ENCODE measurements around the gene COPE.
A peak's percentile ranks its signal among the peaks of the same experiment; 100 is the strongest.
"Not testable (repeated sequence)": the region's sequence is repeated elsewhere in the genome, so short reads cannot be mapped to it uniquely, and the experiment has no call there.

Gene COPE

DNA sequence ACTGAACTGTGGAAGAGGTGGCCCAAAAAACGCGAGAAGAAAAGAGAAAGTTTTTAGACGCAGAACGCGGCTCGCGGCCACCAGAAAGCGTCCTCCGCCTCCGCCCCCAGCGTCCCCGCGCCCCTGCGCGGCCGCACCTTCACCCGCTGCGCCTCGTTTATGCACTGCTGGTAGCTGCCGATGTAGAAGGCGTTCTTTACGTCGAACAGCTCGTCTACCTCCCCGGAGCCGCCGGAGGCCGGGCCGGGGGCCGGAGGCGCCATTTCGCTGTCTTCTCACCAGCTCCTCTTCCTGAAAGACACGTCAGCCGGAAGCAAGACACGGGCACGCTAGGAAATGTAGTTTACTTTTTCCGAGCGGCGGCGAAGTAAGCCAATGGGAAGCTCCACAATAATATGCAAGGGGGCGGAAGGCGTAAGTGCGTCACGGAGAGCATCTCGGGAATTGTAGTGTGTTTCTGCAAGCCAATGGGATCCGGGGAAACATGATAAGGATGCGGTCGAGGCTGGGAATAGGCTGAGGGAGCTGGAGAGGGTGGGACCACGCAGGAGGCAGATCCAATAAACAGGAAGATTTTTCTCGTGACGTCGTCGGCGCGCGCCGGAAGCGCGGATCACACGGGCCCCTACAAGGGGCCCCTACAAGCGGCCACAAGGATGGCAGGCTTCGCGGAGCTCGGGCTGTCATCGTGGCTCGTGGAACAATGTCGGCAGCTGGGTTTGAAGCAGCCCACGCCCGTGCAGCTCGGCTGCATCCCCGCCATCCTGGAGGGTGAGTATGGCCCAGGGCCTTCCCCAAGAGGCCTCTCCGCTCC lies at the start of gene COPE, which contains the start of gene DDX49:
Gene COPE, minus strand, starts transcription at position 302 of the 814 bp plus-strand sequence. Its CDS starts 39 bp downstream, at position 263.
Gene DDX49, plus strand, starts transcription at position 630 of the 814 bp plus-strand sequence. Its CDS starts 27 bp downstream, at position 657.
- DNase-seq: peak; percentile 99

DNA sequence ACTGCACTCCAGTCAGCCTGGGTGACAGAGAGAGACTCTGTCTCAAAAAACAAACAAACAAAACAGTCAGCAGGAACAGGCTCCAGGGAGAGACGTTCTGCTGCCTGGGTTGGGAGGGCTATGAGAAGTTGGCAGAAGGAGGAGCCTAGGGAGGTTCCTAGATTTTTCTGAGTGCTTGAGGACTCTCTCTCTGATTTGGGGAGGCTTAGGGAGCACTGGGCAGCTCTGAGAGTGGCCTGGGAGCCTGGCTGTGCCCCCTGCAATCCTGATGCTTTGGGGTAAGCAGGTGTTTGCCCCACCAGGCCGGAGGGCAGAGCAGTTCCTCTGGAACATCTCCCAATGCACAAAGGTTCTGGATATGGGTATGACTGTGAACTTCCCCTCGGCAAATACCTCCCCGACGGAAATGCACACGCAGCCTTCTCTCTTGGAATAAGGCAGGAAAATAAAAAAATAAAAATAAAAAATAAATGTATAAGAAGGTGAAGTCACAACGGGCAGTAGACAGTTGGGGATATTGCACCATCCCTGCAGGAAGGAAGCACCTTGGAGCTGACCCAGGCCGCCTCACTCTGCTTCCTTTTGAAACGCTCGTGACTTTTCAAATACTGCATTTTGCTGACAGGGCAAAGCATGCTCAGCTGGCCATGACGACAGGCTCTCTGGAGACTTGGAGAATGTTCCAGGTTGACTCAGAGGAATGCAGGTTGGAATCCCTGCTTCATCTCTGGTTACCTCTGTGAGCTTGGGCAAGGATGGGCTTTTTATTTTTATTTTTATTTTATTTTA lies 48.4 kb upstream of the COPE start:
- no peak for DNase-seq

DNA sequence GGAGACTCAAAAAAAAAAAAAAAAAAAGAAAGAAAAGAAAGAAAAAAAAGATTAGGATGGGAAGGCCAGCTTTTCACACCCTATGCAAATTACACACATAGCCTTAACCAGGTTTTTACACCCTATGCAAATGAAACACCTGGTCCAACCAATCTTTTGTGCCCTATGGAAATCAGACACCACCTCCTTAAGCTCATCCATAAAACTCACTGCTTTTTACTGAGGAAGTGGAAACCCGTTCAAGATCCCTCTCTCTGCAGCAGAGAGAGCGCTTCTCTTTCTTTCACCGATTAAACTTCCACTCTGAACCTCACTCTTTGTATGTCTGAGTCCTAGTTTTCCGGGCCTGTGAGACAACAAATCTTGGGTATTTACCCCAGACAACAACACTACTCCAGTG lies 47.1 kb upstream of the COPE start:
- DNase-seq: no peak

DNA sequence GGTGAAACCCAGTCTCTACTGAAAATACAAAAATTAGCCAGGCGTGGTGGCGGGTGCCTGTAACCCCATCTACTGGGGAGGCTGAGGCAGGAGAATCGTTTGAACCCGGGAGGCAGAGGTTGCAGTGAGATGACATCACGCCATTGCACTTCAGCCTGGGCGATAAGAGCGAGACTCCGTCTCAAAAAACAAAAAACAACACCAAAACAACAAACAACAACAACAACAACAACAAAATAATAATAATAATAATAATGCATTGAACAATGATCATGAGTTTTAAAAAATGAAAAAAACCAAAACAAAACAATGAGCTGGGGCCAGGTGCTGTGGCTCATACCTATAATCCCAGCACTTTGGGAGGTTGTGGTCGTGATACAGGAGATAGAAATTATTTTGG lies 44.9 kb upstream of the COPE start:
- no peak for DNase-seq

DNA sequence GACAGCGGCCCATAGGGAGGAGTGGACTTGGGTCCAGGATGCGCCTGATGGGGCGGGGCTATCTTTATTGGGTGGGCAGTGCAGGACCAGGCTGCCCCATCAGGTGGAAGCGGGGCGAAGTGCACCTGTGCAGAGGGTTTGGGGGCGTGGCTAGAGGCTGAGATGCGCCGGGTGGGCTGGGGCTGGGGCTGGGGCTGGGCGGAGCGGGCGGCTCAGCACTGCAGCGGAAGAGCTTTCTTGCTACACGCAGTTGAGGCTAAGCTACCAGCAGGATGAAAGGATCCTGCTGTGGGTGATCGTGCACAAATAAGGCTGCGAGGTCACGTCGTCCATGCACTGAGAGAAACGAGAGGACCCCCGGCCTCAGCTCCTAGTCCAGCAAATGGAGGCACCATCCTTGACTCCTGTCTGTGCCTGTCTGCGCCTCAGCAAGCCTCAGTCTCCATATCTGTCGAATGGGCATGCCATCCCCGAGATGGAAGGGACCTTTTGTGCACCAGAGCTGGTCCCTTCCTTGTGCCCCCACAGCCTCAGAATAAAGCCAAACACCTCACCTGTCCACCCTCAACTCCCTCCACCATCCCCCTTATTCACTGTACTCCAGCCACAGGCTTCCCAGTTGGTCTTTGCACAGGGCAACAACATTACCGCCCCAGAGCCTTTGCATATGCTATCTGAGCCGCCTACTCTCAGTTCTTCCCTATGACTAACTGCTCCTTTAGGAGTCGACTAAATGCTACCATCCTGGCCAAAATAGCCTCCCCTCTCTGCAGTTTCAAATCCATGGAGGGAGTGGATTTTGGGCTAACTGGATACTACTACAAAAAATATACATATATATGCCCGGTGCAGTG lies 42.8 kb upstream of the COPE start:
- DNase-seq: peak; percentile 69

DNA sequence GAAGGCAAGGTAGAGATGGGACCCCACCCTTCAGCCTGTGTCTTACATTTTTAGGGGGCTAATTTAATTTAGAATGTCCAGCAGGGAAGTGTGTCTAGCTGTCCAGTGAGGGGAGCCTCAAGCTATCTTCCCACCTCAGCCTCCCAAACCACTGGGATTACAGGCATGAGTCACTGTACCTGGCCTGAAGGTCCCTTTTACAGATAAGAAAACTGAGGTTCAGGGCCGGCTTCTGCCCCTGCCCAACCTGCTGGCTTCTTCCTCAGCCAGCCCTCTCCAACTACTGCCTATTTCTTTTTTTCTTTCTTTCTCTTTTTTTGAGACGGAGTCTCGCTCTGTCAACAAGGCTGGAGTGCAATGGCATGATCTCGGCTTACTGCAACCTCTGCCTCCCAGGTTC lies 41.2 kb upstream of the COPE start:
- no peak for DNase-seq

DNA sequence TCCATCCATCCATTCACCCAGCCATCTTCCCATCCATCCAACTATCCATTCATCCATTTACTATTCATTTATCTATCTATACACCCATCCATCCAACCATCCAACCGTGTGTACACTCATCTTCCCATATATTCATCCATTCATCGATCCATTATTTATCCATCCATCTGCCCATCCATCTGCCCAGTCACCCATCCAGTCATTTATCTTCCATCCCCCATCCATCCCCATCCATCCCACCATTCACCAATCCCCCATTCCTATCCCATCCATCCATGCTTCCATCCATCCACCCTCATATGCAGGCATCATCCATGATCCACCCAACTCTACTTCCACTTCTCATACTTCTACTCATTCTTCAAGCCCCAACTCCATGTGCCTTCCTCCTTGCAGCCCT lies 35.9 kb upstream of the COPE start:
- no peak for DNase-seq

DNA sequence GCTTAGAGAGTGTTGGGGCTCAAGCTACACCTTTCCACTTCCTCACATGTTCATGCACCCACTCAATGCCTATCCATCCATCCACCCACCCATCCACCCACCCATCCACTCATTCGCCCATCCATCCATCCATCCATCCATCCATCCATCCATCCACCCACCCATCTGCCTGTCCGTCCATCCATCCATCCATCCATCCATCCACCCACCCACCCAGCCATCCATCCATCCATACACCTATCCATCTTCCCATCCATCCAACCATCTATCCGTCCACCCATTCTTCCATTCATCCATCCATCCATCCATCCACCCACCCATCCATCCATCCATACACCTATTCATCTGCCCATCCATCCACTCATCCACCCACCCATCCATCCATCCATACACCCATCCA lies 34.9 kb upstream of the COPE start:
- DNase-seq: no peak

DNA sequence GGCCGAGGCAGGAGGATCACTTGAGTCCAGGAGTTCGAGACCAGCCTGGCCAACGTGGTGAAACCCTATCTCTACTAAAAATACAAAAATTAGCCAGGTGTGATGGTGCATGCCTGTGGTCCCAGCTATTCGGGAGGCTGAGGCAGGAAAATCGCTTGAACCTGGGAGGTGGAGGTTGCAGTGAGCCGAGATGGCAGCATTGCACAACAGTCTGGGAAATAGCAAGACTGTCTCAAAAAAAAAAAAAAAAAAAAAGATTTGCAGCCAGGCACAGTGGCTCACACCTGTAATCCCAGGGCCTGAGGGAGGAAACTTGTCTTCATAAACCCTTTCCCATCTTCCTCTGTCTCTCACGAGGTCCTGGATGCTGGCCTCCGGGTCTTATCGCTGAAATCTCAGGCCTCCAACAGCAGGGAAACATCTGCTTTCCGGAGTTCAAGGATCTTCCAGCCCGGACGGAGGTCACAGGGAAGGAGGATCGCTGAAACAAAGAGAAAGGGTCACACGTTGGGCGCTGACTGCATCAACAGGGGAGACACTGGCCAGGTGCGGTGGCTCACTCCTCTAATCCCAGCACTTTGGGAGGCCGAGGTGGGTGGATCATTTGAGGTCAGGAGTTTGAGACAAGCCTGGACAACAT lies 33.3 kb upstream of the COPE start:
- DNase-seq: not testable (repeated sequence)

DNA sequence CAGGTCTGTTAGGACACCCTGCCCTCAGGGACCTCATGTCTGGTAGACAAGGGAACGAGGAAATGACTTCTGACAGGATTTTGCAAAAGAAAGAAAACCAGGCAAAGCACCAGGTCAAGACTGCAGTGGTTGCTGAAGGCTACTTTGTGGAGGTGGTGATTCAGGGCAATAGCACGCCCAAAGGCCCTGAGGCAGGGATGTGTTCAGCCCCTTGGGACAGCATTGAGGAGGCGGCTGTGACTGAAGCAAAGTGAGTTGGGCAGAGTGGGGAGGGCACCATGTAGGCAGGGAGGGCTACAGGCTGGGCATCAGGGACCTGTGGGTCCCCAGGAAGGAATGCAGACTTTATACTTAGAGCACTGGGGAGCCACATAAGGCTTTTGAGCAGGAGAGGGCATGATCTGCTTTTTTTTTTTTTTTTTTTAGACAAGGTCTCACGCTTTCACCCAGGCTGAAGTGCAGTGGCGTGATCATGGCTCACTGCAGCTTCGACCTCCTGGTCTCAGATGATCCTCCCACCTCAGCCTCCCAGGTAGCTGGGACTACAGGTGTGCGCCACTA lies 32.6 kb upstream of the COPE start:
- peak; percentile 24 for DNase-seq

DNA sequence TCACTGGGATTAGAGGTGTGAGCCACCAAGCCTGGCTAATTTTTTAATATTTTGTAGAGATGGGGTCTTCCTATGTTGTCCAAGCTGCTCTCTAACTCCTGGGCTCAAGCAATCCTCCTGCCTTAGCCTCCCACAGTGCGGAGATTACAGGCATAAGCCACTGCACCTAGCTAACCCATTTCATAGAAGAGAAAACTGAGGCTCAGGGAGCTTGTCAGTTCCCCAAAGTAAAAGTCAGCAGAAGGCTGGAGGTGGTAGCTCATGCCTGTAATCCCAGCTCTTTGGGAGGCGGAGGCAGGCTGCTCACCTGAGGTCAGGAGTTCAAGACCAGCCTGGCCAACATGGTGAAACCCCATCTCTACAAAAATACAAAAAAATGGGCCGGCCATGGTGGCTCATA lies 30.7 kb upstream of the COPE start:
- DNase-seq: no peak

DNA sequence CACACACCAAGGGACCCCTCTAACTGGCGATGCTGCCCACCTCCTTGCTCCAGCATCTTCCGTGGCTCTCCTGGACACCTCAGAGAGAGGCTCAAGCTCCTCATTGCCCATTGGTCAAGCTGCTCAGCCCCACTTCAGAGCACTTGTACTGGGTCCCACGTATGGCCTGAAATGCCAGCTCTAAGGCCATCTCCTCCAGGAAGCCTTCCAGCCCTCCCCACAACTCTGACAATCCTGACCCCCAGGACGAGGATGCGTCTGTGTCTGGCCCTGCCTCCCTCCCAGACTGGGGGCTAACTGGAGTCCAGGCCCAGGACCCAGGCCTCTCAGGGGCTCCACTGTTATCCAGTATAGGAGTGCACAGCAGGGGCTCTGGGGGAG lies 29.8 kb upstream of the COPE start:
- DNase-seq: no peak

DNA sequence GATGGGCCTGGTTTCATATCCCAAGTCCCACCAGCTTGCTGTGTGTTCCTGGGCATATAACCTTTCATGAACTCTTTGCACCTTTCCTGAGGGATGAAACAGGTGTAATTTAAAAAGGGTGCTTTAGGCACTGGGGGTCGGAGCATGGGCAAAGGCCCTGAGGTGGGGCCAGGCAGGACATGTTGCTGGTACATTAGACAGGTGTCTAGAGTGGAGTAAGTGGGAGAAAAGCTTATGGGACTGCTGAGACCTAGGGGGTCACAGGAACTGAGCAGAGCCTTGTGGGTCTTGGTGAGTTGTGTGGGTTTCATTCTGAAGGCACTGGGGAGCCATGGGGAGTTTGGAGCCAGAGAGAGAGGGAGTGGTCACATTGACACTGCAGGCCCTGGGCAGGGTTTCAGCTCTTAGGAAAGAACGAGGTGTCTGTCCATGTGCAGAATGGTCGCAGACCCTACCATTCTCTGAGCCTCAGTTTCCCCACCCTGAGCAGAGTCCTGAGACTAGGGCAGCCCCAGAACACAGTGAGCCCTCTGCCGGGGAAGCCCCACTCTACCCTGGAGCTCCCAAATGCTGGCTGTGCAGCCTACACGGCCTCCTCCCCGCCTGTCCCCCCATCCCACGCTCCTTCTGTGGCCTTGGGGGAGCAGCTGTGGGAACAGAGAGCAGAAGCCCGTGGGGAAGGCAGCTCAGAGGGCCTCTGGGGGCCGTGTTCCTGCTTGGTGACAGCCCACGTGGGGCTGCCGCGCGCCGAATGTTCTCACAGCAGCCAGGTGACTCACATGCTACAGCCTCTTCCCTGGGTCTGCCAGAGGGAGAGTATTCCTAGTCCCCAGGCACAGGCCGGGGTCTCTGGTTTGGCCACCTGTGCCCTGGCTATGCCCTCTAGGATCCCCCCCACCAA lies 29.1 kb upstream of the COPE start:
- no peak for DNase-seq

DNA sequence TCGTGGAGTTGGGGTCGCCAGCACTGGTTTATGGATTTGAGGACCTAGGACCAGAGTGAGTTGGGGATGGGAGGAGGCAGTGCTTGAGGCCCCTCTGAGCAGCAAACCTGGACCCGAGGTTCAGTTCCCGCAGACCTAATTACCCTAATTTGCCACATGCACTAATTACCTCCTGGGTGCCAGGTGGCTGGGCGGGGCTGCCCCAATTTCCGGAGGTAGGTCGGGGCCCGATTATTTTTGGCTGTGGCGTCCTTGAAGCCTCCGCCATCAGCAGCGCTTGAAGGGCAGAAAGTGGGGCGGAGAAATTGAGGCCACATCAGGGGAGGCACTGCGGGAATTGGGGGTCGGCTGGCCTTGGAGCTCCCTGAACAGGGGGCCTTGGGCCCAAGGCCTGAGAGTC lies 27.7 kb upstream of the COPE start:
- no peak for DNase-seq

DNA sequence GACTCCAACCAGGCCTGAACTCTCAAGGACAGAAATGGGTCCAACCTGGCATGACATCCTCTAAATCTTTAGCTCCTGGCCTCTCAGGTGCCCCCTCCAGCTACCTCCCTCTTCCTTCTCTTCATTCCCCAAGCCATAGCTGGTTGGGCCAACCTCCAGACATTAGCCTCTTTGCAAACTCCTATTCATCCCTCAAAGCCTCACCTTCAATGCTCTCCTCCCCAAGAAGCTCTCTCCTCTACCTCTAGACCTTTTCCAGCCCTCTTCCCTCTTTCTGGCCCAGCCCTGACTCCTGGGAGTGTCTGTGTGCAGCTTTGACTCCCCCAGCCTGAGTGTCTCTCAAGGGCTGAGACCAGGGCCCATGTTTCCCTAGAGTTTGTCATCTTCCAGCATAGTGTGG lies 27.1 kb upstream of the COPE start:
- DNase-seq: no peak

DNA sequence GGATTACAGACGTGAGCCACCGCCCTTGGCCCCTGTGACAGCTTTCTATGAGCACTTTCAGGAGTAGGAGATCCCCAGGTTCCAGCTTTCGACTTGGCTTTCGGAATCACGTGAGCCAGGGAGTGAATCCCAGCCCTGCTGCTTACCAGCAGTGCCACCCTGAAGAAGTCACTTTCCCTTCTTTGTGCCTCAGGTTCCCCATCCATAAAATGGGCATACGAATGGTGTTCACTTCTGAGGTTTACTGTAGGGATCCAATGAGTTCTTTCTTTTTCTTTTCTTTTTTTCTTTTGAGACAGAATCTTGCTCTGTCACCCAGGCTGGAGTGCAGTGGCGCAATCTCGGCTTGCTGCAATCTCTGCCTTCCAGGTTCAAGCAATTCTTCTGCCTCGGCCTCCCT lies 26.1 kb upstream of the COPE start:
- DNase-seq: no peak

DNA sequence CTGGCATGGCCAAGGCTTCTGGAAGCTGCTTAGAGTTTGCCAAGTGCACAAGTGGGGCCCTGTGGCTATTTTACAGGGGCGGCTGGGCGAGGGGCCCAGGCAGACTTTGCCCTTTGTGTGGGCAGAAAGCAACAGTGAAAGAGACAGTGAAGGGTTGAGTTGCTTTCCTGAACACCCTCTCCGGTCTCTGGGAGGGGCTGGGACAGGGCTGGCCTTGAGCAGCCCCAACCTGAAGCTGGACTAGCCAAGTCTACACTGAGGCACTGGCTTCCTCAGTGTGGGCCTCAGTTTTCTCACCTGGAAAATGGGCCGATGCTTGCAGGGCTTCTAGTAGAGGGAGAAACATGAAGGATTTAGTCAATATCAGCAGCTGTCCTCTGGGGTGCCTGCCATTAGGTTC lies 24.3 kb upstream of the COPE start:
- no peak for DNase-seq

DNA sequence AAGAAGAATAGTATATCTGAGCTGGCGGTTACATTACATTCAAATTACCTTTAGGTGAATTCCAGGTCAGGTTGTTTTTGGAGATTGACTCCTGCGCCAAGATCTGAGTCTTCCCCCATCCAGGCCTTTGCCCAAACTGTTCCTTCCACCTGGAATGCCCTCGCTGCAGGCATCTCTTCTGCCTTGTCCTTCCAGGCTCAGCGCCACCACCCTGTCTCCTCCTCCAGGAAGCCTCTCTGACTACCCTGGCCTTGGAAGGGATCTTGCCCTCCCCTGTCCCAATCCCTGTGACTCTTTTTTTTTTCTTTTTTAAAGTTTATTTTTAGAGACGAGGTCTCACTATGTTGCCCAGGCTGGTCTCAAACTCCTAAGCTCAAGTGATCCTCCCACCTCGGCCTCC lies 23.5 kb upstream of the COPE start:
- DNase-seq: no peak

DNA sequence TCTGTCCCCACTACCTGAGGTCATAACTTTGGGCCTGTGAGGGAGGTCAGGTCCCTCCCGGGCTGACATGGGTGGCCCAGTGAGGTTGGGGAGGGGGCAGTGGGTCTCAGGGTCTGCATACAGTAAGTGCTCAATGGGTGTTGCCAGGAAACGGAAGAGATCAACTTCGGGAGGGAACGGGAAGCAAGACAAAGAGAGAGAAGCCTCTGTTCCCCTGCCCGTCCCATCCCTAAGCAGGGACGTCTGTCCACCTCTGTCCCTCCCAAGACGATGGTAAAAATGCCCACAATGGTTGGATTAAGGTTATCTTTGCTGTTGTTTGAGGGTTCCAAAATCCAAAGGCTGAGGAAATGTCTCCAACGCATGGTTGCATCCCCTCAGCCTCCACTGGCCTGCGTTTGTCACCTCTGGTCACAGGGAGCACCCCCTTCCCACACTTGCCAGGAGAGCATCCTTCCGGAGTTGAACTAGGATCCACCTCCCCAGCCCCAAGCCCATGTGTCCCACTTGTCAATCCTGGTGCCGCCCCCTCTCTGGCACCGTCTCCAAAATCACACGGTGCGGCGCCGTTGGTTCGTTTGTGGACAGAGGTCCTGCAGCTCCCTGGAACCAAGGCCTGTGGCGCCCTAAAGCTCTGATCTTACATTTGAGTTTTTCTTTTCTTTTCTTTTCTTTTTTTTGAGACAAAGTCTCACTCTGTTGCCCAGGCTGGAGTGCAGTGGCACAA lies 22.6 kb upstream of the COPE start:
- no peak for DNase-seq

DNA sequence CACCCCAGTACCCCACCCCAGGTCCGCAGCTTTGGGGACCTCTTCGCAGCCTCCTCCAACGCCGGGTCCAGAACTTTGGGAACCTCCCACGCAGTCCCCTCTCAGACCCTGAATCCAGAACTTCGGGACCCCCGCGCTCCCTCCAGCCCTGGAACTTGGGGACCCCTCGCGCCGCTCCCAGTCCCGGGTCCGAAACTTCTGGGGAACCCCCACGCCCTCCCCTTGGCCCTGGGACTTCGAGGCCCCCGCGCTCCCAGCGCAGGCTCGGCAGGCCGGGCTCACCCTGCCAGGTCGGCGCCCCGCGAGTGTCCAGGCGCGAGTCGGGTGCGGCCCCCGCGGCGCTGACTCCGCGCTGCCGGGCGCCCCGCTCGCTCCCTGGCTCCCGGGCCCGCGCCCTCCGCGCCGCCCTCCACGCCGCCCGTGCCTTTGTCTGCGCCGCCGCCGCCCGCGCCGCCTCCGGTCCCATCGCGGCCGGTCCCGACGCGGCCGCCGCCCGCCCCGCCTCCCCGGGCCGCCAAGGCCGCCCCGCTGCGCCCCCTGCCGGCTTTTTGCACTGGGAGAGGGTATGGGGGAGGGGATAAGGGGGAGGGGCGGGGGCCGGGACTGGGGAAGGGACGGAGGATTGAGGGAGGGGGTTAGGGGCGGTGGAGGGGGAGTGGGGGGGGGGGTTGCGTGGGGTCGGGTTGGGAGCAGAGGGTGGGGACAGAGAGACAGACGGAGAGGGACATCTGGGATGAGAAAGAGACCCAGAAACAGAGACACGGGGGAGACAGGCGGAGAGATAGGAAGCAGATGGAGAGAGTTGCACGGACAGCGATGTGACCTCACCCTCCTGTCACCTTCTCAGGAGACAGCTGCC lies 21.8 kb upstream of the COPE start, which contains the start of gene HOMER3:
Gene HOMER3, minus strand, starts transcription at position 449 of the 859 bp plus-strand sequence. CDS start 2,235 bp downstream, outside the sequence.
- peak; percentile 78 for DNase-seq

Measured in DMS53 (cell line).